Loucy (cell line): ENCODE results near the gene ZNF814.

Experiments
- H2AFZ ChIP-seq: fragments of 200-600 bp; sonication (generic); 2 replicates; pipeline ENCODE4 v1.6.0; 2016; ENCODE audit warnings: antibody characterized with exemption, mild to moderate bottlenecking, low read length, moderate library complexity
- H3F3A ChIP-seq: fragments of 200-600 bp; 2 replicates; pipeline ENCODE4 v1.6.0; 2016; ENCODE audit warnings: antibody characterized with exemption, low read depth, mild to moderate bottlenecking
- H3K27me3 ChIP-seq: fragments of 200-600 bp; sonication (generic); 2 replicates; pipeline ENCODE4 v1.6.1; 2014; ENCODE audit warnings: low read length, mild to moderate bottlenecking; ENCODE audit not compliant: insufficient read depth, poor library complexity, severe bottlenecking
- H3K36me3 ChIP-seq: fragments of 200-600 bp; sonication (generic); 2 replicates; pipeline ENCODE4 v1.6.1; 2016; ENCODE audit warnings: low read length; ENCODE audit not compliant: insufficient read depth
- H3K4me1 ChIP-seq: fragments of 200-600 bp; sonication (generic); 2 replicates; pipeline ENCODE4 v1.5.1; 2014; ENCODE audit warnings: low read length, mild to moderate bottlenecking; ENCODE audit not compliant: insufficient read depth, poor library complexity, severe bottlenecking
- H3K4me2 ChIP-seq: fragments of 200-600 bp; sonication (generic); 2 replicates; pipeline ENCODE4 v1.6.0; 2014; ENCODE audit warnings: antibody characterized with exemption, low read length, low read depth, mild to moderate bottlenecking; ENCODE audit not compliant: poor library complexity, severe bottlenecking
- H3K4me3 ChIP-seq: fragments of 200-600 bp; sonication (generic); 2 replicates; pipeline ENCODE4 v1.5.1; 2014; ENCODE audit warnings: low read length, mild to moderate bottlenecking, mixed read lengths; ENCODE audit not compliant: poor library complexity, severe bottlenecking
- H3K79me2 ChIP-seq: fragments of 200-600 bp; sonication (generic); 2 replicates; pipeline ENCODE4 v1.6.1; 2014; ENCODE audit warnings: low read length; ENCODE audit not compliant: insufficient read depth
- H3K9ac ChIP-seq: fragments of 200-600 bp; sonication (generic); 2 replicates; pipeline ENCODE4 v1.6.0; 2014; ENCODE audit warnings: mild to moderate bottlenecking, low read depth, low read length, moderate library complexity; ENCODE audit not compliant: poor library complexity, severe bottlenecking
- H3K9me2 ChIP-seq: fragments of 200-600 bp; sonication (generic); replicated peaks from 2 replicates; pipeline ENCODE4 v1.6.1; 2016; ENCODE audit warnings: low read depth, low read length, mixed read lengths
- H3K9me3 ChIP-seq: fragments of 200-600 bp; sonication (generic); 2 replicates; pipeline ENCODE4 v1.6.1; 2014; ENCODE audit warnings: mild to moderate bottlenecking, antibody characterized with exemption, low read length, low read depth; ENCODE audit not compliant: insufficient read depth
- H4K20me1 ChIP-seq: fragments of 200-600 bp; sonication (generic); 2 replicates; pipeline ENCODE4 v1.6.0; 2014; ENCODE audit warnings: antibody characterized with exemption, low read length, mild to moderate bottlenecking; ENCODE audit not compliant: insufficient read depth, poor library complexity, severe bottlenecking
- EZH2phosphoT487 ChIP-seq: fragments of 200-600 bp; IDR thresholded peaks from 2 replicates; pipeline ENCODE4 v1.6.1; 2018; ENCODE audit warnings: antibody characterized with exemption, mild to moderate bottlenecking, moderate library complexity, borderline replicate concordance
- TF ChIP-seq, protein P1 (sequence below): fragments of 200-600 bp; sonication (generic); conservative IDR thresholded peaks from 2 replicates; pipeline ENCODE4 v1.5.1; 2014; ENCODE audit warnings: mild to moderate bottlenecking, antibody characterized with exemption, low read length

ZNF814 gene

DNA sequence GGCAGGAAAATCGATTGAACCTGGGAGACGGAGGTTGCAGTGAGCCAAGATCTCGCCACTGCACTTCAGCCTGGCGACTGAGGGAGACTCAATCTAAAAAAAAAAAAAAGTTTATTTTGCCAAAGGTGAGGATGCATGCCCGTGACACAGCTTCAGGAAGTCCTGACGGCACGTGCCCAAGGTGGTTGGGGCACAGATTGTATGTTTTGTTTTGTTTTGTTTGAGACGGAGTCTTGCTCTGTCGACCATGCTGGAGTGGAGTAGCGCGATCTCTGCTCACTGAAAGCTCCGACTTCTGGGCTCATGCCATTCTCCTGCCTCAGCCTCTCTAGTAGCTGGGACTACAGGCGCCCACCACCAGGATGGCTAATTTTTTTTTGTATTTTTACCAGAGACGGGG lies 70.9 kb downstream of the ZNF814 start:
- peaks cover 41% of the 10 kb centered on the region for H3K79me2 ChIP-seq
- no peak overlapping the region for H3K9ac ChIP-seq
- H3K36me3 ChIP-seq = no peaks in the 10 kb centered on the region
- TF ChIP-seq, protein P1, sequence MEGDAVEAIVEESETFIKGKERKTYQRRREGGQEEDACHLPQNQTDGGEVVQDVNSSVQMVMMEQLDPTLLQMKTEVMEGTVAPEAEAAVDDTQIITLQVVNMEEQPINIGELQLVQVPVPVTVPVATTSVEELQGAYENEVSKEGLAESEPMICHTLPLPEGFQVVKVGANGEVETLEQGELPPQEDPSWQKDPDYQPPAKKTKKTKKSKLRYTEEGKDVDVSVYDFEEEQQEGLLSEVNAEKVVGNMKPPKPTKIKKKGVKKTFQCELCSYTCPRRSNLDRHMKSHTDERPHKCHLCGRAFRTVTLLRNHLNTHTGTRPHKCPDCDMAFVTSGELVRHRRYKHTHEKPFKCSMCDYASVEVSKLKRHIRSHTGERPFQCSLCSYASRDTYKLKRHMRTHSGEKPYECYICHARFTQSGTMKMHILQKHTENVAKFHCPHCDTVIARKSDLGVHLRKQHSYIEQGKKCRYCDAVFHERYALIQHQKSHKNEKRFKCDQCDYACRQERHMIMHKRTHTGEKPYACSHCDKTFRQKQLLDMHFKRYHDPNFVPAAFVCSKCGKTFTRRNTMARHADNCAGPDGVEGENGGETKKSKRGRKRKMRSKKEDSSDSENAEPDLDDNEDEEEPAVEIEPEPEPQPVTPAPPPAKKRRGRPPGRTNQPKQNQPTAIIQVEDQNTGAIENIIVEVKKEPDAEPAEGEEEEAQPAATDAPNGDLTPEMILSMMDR = no peak
- TF ChIP-seq EZH2phosphoT487 = no peak
- H3K9me2 ChIP-seq = no peaks in the 10 kb centered on the region
- no peaks in the 10 kb centered on the region for H3K27me3 ChIP-seq
- no peak overlapping the region for H3K4me3 ChIP-seq
- H3K9me3 ChIP-seq = no peaks in the 10 kb centered on the region
- no peak overlapping the region for H2AFZ ChIP-seq
- peaks cover 4% of the 10 kb centered on the region for H4K20me1 ChIP-seq
- H3K4me1 ChIP-seq = peaks cover 20% of the 10 kb centered on the region
- H3K4me2 ChIP-seq = no peak overlapping the region
- no peaks in the 10 kb centered on the region for H3F3A ChIP-seq

DNA sequence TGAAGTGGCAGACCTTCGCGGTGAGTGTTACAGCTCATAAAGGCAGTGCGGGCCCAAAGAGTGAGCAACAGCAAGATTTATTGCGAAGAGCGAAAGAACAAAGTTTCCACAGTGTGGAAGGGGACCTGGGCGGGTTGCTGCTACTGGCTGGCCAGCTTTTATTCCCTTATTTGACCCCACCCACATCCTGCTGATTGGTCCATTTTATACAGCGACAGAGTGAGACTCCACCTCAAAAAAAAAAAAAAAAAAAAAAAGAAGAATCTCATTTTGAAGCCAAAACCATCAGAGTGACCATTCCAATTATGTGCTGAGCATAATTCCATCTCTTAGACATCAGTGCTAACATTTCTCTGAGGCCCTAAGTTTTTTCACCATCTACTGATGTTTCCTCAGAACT lies 72.2 kb downstream of the ZNF814 start:
- Histone ChIP-seq H3K4me2 (no peak overlapping the region), H3K4me1 (peaks cover 31% of the 10 kb centered on the region), H3K9me3 (no peaks in the 10 kb centered on the region), H2AFZ (no peak overlapping the region), H3K27me3 (no peaks in the 10 kb centered on the region), H4K20me1 (peaks cover 4% of the 10 kb centered on the region), H3K36me3 (no peaks in the 10 kb centered on the region), H3K79me2 (peaks cover 32% of the 10 kb centered on the region), H3K9ac (no peak overlapping the region), H3K9me2 (no peaks in the 10 kb centered on the region), H3F3A (no peaks in the 10 kb centered on the region), H3K4me3 (no peak overlapping the region)
- TF ChIP-seq, protein P1 = no peak
- no peak for TF ChIP-seq EZH2phosphoT487

DNA sequence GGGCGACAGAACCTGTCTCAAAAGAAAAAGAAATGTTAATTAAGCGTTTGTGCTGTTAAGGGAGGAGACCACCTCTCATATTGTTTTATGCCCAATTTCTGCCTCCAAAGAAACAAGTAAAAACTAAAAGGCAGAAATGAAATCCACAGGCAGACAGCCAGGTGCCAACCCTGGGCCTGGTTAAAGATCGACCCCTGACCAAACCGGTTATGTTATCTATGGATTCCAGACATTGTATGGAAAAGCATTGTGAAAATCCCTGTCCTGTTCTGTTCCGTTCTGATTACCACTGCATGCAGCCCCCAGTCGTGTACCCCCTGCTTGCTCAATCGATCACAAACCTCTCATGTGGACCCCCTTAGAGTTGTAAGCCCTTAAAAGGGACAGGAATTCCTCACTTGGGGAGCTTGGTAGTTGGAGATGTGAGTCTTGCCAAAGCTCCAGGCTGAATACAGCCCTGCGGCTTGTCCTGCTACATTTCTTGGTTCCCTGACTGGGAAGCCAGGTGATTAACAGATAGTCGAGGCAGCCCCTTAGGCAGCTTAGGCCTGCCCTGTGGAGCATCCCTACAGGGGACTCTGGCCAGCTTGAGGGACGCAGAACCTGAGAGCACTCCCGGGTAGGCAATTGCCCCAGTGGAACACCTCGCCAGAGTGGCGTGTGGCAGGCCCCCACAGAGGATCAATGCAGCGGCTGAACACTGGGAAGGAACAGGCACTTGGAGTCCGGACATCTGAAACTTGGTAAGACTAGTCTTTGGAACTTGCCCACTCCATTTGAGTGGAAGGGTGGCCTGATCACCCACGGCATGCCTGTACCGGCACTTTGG lies 73.4 kb downstream of the ZNF814 start:
- Histone ChIP-seq H4K20me1 (peaks cover 3% of the 10 kb centered on the region), H3K4me3 (peak overlapping the region; percentile 95), H3K9me3 (no peaks in the 10 kb centered on the region), H3K79me2 (peaks cover 24% of the 10 kb centered on the region), H3K9ac (peak overlapping the region; percentile 91), H3K4me1 (peaks cover 27% of the 10 kb centered on the region), H3K36me3 (no peaks in the 10 kb centered on the region), H3F3A (no peaks in the 10 kb centered on the region), H3K9me2 (no peaks in the 10 kb centered on the region), H2AFZ (peak overlapping the region; percentile 93; the same call in 1 of the 2 replicates), H3K27me3 (no peaks in the 10 kb centered on the region), H3K4me2 (peak overlapping the region; percentile 94)
- TF ChIP-seq, protein P1 = no peak
- TF ChIP-seq EZH2phosphoT487 = no peak
